Upper lobe of left lung (tissue), 6 donors: ENCODE measurements around the gene EPHA8. TPM values are rescaled to one million over a fixed set of nuclear protein-coding genes. Genes with fewer than 3 reads are reported as not detected.

Source experiments
- ATAC-seq, 2 donors: fragments of 200-7000 bp; cut with Tn5 transposase; one replicate each; pipeline ENCODE4 v1.9.1; 2022; ENCODE audit warnings: mild to moderate bottlenecking in 2 of 2, moderate library complexity in 2 of 2; ENCODE audit not compliant: low FRiP score in 2 of 2
- DNase-seq, 2 donors: peaks; one replicate each; pipeline ENCODE4 v3.0.0-alpha.2; 2019 to 2020
- H3K27ac ChIP-seq, 4 donors: fragments of 200-600 bp; sonication (generic); one replicate each; pipeline ENCODE4 v1.5.1; 2016 to 2019
- H3K27me3 ChIP-seq, 4 donors: fragments of 200-600 bp; sonication (generic); one replicate each; pipeline ENCODE4 v1.5.1; 2017 to 2019
- H3K36me3 ChIP-seq, 4 donors: fragments of 200-600 bp; sonication (generic); one replicate each; pipeline ENCODE4 v1.5.1; 2016 to 2019
- H3K4me1 ChIP-seq, 4 donors: fragments of 200-600 bp; sonication (generic); one replicate each; pipeline ENCODE4 v1.5.1; 2018 to 2019
- H3K4me3 ChIP-seq, 4 donors: fragments of 200-600 bp; sonication (generic); one replicate each; pipeline ENCODE4 v1.5.1; 2017 to 2019; ENCODE audit warnings: mild to moderate bottlenecking in 2 of 4, moderate library complexity in 1 of 4
- H3K9me3 ChIP-seq, 4 donors: fragments of 200-600 bp; sonication (generic); one replicate each; pipeline ENCODE4 v1.5.1; 2018 to 2019
- EP300 ChIP-seq, 4 donors: sonication (generic); formaldehyde crosslinking; IDR thresholded peaks; one replicate each; pipeline ENCODE4 v1.5.1; 2017; ENCODE audit warnings: antibody characterized with exemption in 4 of 4, control low read depth in 2 of 4
- POLR2A ChIP-seq, 4 donors: fragments of 450-650 bp; IDR thresholded peaks; one replicate each; pipeline ENCODE4 v1.5.1; 2016 to 2017; ENCODE audit warnings: antibody characterized with exemption in 4 of 4, mild to moderate bottlenecking in 2 of 4
- POLR2AphosphoS5 ChIP-seq, 2 donors: sonication (generic); formaldehyde crosslinking; IDR thresholded peaks; one replicate each; pipeline ENCODE4 v1.5.1; 2017; ENCODE audit warnings: antibody characterized with exemption in 2 of 2
- WGBS, 2 donors: methylation state at CpG; one replicate each; pipeline ENCODE4 v1.1.5; 2017 to 2018; 5-methylcytosine and 5-hydroxymethylcytosine counted together
- total RNA-seq, 6 donors: library from RNA; depleted of rRNA in 4 of 6; stranded (reverse); fragments of >200 nt in 4 of 6; gene quantifications; one replicate each; pipeline versions ENCODE4 v1.1.0 to v1.2.1, GENCODE V29; 2016 to 2021
- TF ChIP-seq, protein P1 (sequence below), 6 experiments: fragments of 450-650 bp in 4 of 6; fragments of 200-600 bp in 2 of 6; sonication (generic) in 2 of 6; IDR thresholded peaks; one replicate each; pipeline ENCODE4 v1.5.1; 2016 to 2019; ENCODE audit warnings: antibody characterized with exemption in 6 of 6
- donor health status: DM: no; HTN: no; CAD: no; lungs with moderate emphysema.
- donor health status: DM: no; HTN: yes; CAD: no; lungs with severe emphysema.

Gene EPHA8
- total RNA-seq, 6 donors from 2014 or later, result not detected

GRCh38 chr1:22633697-22634463, 70.6 kb downstream of the EPHA8 start:
- TF ChIP-seq EP300 (IDR thresholded peaks at IDR 0.05) (no peak), POLR2AphosphoS5 (IDR thresholded peaks at IDR 0.05) (no peak), POLR2A (IDR thresholded peaks at IDR 0.05) (no peak)
- TF ChIP-seq, protein P1, sequence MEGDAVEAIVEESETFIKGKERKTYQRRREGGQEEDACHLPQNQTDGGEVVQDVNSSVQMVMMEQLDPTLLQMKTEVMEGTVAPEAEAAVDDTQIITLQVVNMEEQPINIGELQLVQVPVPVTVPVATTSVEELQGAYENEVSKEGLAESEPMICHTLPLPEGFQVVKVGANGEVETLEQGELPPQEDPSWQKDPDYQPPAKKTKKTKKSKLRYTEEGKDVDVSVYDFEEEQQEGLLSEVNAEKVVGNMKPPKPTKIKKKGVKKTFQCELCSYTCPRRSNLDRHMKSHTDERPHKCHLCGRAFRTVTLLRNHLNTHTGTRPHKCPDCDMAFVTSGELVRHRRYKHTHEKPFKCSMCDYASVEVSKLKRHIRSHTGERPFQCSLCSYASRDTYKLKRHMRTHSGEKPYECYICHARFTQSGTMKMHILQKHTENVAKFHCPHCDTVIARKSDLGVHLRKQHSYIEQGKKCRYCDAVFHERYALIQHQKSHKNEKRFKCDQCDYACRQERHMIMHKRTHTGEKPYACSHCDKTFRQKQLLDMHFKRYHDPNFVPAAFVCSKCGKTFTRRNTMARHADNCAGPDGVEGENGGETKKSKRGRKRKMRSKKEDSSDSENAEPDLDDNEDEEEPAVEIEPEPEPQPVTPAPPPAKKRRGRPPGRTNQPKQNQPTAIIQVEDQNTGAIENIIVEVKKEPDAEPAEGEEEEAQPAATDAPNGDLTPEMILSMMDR (IDR thresholded peaks at IDR 0.05), result no peak
- DNase-seq, result no peak
- 74 to 91% methylated on average over 6 to 10 of the region's 10 CpGs for WGBS, 2 donors
- ATAC-seq, result no peak
- Histone ChIP-seq H3K4me3 (no peak overlapping the region), H3K27me3 (no peaks in the 10 kb centered on the region), H3K27ac (no peak overlapping the region), H3K9me3 (no peaks in the 10 kb centered on the region), H3K36me3 (no peaks in the 10 kb centered on the region), H3K4me1 (no peaks in the 10 kb centered on the region)

DNA sequence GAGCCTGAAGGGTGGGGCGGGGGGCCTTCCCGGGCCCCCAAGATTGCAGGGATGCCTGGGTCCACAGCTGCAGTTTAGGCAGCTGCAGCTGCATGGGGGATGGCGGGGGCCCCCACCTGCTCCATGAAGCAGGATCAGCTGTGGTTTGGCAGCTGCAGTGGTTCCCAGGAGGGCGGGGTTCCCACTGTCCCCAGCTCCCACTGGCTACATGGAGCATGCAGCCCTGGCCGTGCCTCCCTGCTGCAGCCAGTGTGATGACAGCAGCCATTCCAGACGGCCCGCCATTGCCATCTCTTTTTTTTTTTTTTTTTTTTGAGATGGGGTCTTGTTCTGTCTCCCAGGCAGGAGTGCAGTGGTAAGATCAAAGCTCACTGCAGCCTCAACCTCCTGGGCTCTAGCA, 72.1 kb downstream of the EPHA8 start:
- no peak for ATAC-seq
- DNase-seq, result no peak
- Histone ChIP-seq H3K9me3 (no peaks in the 10 kb centered on the region), H3K27me3 (no peaks in the 10 kb centered on the region), H3K27ac (no peak overlapping the region), H3K36me3 (no peaks in the 10 kb centered on the region), H3K4me3 (no peak overlapping the region), H3K4me1 (no peaks in the 10 kb centered on the region)
- 66 to 73% methylated on average over 7 of the region's 7 CpGs for WGBS, 2 donors
- TF ChIP-seq POLR2A (IDR thresholded peaks at IDR 0.05) (no peak), POLR2AphosphoS5 (IDR thresholded peaks at IDR 0.05) (no peak), EP300 (IDR thresholded peaks at IDR 0.05) (no peak)
- TF ChIP-seq, protein P1 (IDR thresholded peaks at IDR 0.05), result no peak

DNA sequence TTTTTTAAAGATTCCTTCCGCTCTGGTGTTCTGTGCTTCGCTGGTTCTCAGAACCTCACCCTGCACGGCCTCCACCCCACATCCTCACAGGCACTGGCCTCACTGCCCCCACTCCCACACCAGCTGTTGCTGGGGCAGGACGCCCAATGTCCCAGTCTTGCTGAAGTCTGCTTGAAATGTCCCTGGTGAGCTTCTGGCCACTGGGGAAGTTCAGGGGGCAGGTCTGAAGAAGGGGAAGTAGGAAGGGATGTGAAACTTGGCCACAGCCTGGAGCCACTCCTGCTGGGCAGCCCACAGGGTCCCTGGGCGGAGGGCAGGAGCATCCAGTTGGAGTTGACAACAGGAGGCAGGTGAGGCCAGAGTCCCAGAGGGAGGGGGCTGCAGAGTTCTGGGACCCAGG, 73.1 kb downstream of the EPHA8 start, which contains the start of gene C1QA:
TSS of gene C1QA (plus strand) at position 276 of the 400 bp plus-strand sequence. CDS start 989 bp downstream, outside the sequence.
- H3K27ac ChIP-seq, result peak within 1 kb of the TSS in 3 of 4 donors; percentile 15 to 62 (median 40)
- DNase-seq, result peak in 1 of 2 donors; percentile 52
- H3K4me3 ChIP-seq, result peak within 1 kb of the TSS in 3 of 4 donors; percentile 30 to 44 (median 36)
- ATAC-seq, result peak; percentile 44 to 90
- TF ChIP-seq, protein P1 (IDR thresholded peaks at IDR 0.05), result no peak
- TF ChIP-seq POLR2AphosphoS5 (IDR thresholded peaks at IDR 0.05) (peak in 1 of 2 donors; percentile 52), POLR2A (IDR thresholded peaks at IDR 0.05) (peak in 1 of 4 donors; percentile 66)
- H3K4me1 ChIP-seq, result no peaks in the 10 kb centered on the region
- no peaks in the 10 kb centered on the region for H3K9me3 ChIP-seq
- H3K36me3 ChIP-seq, result no peaks in the 10 kb centered on the region
- WGBS, 2 donors, result 41 to 53% methylated on average over 4 to 5 of the region's 5 CpGs
- no peaks in the 10 kb centered on the region for H3K27me3 ChIP-seq

DNA sequence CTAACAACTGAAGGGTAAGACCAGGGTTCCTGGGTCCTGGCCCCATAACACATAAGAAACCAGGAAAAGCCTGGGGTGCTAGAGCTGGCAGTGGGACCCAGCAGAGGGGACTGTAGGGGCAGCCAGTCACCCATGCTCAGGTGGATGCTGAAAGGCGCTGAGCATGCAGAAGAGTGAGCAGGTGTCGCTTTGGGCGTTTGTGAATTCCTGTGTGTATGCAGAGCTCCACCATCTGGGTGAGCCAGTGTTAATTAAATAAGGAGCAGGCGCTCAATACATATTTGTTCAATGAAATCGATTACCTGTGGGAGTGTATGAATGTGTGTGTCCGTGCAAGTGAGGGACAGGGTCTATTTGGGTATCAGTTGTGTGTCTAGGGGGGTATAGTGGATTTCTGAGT, 73.6 kb downstream of the EPHA8 start:
- Histone ChIP-seq H3K4me1 (peaks cover 0 to 3% (median 2%) of the 10 kb centered on the region in 4 donors), H3K36me3 (no peaks in the 10 kb centered on the region), H3K27ac (peak overlapping the region in 1 of 4 donors; percentile 62), H3K27me3 (no peaks in the 10 kb centered on the region), H3K9me3 (no peaks in the 10 kb centered on the region), H3K4me3 (peak overlapping the region in 3 of 4 donors; percentile 30 to 44 (median 36))
- WGBS, 2 donors, result 66 to 82% methylated on average over 6 of the region's 6 CpGs
- no peak for TF ChIP-seq EP300 (IDR thresholded peaks at IDR 0.05)
- TF ChIP-seq, protein P1 (IDR thresholded peaks at IDR 0.05), result no peak
- TF ChIP-seq POLR2A (IDR thresholded peaks at IDR 0.05), result no peak
- TF ChIP-seq POLR2AphosphoS5 (IDR thresholded peaks at IDR 0.05), result no peak
- no peak for DNase-seq
- ATAC-seq, result no peak
